Left cardiac atrium (tissue), 4 donors: ENCODE results near the gene SGCA. TPM values are rescaled to one million over a fixed set of nuclear protein-coding genes. Genes with fewer than 3 reads are reported as not detected.

ENCODE experiments used
- ATAC-seq, 2 donors: fragments of 200-7000 bp; cut with Tn5 transposase; one replicate each; pipeline ENCODE4 v1.9.1; 2020; ENCODE audit warnings: mild to moderate bottlenecking in 2 of 2, moderate library complexity in 2 of 2
- DNase-seq: peaks from one replicate; pipeline ENCODE4 v3.0.0-alpha.2; 2020
- intact Hi-C, 2 donors: fragments of 100-400 bp; cut with DNase I; formaldehyde crosslinking; loops; one replicate each; pipeline versions ENCODE4 v1.14.1 to v1.15.1; 2022 to 2023
- total RNA-seq, 2 donors: library from RNA; stranded (reverse); fragmentation: NEBNext Ultra II Directional; extraction: Animal tissue kit (Norgen Biotek cat#: 25700); gene quantifications; one replicate each; pipeline ENCODE4 v1.2.1, GENCODE V29; 2021
- donor health status: DM: no; HTN: yes; CAD: no.
- donor health status: DM: no; HTN: yes; CAD: no; lungs with severe emphysema.
- donor health status: DM: yes; HTN: yes; CAD: no.
- donor health status: Dilated cardiomyopathy.

SGCA gene
- total RNA-seq, 2 donors from 2014 or later: 96.3 to 131 TPM

DNA sequence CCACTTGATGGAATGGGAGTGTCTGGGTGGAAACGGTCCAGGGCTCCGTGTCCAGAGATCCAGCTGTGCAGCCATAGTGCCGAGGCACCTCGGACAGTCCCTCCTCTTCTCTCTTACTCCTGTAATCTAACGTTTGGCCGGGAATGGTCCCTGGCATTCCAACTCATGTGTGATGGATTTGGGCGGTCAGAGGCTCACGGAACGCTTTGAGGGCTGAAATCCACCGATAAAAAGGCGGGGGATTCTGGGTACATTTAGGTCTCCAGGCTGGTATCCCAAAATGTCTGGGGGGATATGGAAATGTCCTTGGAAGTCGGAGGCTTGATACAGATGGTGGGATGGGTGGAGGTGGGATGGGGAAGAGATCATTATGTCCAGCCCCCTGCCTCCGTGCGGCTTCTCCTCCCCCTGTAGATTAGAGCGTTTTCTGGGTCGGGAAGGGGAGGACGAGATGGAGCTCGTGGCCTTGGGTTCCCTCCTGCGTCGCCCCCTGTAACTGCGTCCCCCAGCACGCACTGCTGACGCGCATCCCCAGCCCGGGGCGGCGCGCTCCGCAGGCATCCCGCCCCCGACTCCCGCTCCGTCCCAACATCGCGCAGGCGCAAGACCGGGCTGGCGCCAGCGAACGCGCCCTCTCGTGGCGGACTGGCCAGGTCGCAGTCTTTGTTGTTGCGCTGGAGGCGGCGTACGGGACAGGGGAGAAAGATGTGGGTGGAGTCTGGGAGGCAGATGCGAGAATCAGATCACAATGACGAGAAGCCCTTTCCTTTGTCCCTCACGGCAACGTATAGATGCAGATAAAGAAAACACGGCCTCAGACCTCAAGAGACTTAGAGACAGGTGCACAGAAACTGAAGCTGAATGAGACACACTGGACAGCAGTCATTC, 4.5 kb upstream of the SGCA start:
- ATAC-seq: peak; percentile 91 to 92
- DNase-seq: peak; percentile 91
- intact Hi-C loops: loop anchor here in 1 of 2 donors (10.0 kb wide), 1 partner anchor 46 kb away; no protein-coding TSS in a partner anchor

DNA sequence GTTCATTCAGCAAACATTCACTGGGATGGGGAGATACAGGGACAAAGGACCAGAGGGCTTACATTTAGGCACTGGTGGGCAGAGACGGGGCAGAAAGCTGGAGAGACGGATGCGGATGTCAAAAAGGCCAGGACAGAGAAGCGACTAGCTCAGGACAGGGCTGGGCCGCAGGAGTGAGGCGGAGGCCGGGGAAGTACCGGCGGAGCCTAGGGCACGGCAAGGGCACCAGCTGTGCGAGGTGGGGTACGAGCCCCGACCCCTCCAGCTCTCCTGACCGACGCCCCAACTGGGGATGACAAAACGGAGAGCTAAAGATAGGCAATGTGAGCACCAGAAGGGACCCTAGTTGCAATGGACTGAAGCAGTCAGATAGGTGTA, 3.9 kb upstream of the SGCA start:
- DNase-seq (no peak), ATAC-seq (no peak)
- intact Hi-C loops: loop anchor here in 1 of 2 donors (10.0 kb wide), 1 partner anchor 47 kb away; no protein-coding TSS in a partner anchor

DNA sequence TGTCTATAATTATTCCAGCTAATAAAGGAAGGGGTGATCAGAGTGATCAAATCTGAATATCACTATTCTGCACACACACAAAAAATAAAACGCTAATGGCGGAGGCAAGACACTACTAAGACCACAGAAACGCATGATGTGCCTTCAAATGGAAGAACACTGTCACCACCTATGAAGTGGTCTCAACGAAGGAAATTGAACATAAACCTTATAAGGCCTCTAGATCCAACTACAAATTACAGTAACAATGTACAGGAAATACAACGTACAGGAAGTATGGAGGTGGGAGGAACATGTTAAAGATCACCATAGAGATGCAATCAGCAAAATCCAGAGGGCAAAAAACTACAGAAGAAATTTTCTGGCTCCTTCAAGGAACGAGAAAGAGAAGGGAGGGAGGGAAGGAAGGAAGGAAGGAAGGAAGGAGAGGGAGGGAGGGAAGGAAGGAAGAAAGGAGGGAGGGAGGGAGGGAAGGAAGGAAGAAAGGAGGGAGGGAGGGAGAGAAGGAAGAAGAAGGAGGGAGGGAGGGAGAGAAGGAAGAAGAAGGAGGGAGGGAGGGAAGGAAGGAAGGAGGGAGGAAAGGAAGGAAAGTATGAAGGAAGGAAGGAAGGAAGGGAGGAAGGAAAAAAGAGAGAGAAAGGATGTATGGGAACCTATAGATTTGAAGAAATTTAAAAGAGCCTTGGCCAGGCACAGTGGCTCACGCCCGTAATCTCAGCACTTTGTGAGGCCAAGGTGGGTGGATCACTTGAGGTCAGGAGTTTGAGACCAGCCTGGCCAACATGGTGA, 3.1 kb upstream of the SGCA start:
- intact Hi-C loops: loop anchor here in 1 of 2 donors (10.0 kb wide), 1 partner anchor 48 kb away; no protein-coding TSS in a partner anchor
- DNase-seq (no peak), ATAC-seq (no peak)

DNA sequence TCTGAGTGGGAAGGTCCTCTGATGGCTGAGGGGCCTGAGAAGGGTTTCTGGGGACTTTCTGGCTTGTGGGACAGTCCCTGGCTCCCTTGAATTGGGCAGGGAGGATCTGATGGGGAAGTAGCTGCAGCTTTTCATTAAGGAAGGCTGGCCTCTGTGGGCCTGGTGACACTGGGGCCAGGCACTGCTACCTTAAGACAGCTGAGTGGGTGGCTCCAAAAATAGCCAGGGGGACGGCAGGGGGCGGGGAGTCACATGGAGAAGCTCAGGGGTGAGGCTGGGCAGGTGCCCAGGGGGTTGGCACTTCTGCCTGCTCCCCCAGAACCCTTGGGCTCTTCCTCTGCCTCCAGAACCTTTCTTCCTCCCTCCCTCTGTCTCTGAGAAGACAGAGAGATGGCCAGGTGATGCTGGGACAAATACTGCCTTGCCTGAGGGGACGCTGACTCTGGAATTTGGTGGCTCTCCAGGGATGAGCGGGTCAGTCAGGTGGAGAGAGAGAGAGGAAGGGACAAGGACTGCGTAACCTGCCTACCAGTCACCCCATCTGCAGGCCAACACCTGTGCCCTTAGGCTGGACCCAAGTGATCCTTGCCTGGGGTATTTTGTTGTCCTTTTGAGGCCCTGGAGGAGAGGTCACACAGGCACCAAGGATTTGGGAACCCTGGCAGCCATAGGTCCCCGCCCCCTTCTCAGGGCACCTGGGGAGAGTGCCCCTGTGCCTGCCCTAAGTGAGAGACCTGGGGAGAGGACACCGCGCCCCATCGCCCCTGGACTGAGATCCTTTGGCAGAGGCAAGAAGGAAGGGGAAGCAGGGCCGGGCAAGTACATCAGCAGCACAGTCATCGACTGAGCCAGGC, 1.7 kb upstream of the SGCA start:
- DNase-seq: no peak
- intact Hi-C loops: loop anchor here in 1 of 2 donors (10.0 kb wide), 1 partner anchor 49 kb away; no protein-coding TSS in a partner anchor

DNA sequence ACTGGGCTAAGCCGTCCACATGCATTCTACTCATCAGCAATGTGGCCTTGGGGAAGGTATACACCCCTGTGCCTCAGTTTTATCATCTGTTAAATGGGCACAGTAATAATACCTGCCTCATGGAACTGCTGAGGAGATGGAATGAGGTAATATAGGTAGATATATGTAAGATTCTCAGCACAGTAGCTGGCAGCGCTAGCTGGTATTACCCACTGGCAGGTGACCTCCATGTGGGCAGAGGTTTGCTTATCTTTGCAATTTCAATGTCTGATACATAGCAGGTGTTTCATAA, 1.2 kb upstream of the SGCA start:
- intact Hi-C loops: loop anchor here in 1 of 2 donors (10.0 kb wide), 1 partner anchor 50 kb away; no protein-coding TSS in a partner anchor
- ATAC-seq (no peak), DNase-seq (no peak)

More for the DNA sequence above, 1.7 kb upstream of the SGCA start:
- ATAC-seq: no peak

DNA sequence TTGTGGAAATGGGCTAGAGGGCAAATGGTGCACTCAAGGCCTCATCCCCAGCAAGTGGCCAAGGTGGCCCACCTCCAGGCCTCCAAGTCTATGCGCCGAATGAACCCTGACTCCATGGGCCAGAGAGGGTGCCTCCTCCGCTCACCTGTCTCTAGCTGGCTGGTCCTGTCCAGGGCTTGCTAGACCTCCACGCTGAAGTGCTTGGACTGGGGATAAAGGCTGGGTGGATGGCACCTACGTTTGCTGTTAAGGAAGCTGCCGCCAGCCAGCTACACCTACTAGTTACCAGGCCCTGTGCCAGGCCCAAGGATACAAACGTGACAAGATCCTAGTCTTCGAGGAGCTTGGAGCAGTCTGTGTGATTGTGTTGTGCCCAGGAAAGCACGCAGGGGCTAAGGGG, 739 bp upstream of the SGCA start:
- no peak for DNase-seq
- no peak for ATAC-seq
- intact Hi-C loops: loop anchor here in 1 of 2 donors (10.0 kb wide), 1 partner anchor 50 kb away; no protein-coding TSS in a partner anchor

DNA sequence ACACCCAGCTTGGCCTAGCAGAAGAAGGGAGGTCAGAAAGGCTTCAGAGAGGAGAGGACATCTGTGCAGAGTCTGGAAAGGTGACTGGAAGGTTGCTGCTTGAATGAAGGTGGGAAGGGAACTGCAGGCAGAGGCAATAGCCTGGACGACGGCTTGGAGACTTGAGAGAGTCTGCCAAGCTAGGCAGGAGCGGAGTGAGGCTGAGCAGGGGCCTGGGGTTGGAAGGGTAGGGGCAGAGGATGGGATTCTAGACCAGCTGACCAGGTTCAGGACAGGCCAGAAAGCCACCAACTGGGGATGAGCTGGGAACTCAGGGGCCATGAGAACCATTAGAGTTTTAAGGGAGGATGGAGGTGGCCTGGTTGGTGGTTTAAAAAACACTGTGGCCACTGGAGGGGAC, 339 bp upstream of the SGCA start:
- no peak for ATAC-seq

DNA sequence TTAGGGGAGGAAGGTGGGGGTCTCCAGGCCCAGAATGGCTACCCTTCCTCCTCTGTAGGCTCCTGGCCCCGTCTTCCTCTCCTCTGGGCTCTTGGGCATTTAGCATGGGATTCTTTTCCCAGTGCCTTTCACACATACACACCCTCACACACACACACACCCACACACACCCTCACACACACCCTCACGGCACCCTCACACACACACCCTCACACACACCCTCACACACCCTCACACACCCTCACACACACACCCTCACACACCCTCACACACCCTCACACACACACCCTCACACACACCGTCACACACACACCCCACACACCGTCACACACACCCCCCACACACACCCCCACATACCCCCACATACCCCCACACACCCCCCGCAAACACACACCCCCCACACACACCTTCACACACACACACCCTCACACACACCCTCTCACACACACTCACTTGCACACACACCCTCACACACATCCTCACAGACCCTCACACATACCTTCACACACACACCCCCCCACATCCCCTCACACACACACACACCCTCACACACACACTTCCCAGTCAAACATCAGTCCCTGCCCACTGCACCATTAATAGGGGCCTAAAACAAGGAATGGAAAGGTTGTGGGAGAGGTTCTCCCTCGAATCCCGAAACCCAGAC, 845 bp downstream of the SGCA start:
- intact Hi-C loops: loop anchor here in 1 of 2 donors (10.0 kb wide), 1 partner anchor 52 kb away; no protein-coding TSS in a partner anchor
- ATAC-seq (no peak), DNase-seq (no peak)

More for the DNA sequence above, 339 bp upstream of the SGCA start:
- no peak for DNase-seq
- intact Hi-C loops: loop anchor here in 1 of 2 donors (10.0 kb wide), 1 partner anchor 51 kb away; no protein-coding TSS in a partner anchor

DNA sequence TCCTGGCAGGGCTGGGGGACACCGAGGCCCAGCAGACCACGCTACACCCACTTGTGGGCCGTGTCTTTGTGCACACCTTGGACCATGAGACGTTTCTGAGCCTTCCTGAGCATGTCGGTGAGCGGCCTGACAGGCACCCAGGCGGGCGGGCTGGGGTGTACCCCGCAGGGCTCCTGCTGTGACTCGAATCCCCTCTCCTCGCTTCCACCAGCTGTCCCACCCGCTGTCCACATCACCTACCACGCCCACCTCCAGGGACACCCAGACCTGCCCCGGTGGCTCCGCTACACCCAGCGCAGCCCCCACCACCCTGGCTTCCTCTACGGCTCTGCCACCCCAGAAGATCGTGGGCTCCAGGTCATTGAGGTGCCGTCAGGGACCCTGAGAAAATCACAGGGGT, 1.6 kb downstream of the SGCA start:
- intact Hi-C loops: loop anchor here in 1 of 2 donors (10.0 kb wide), 1 partner anchor 53 kb away; no protein-coding TSS in a partner anchor
- DNase-seq (no peak), ATAC-seq (no peak)

DNA sequence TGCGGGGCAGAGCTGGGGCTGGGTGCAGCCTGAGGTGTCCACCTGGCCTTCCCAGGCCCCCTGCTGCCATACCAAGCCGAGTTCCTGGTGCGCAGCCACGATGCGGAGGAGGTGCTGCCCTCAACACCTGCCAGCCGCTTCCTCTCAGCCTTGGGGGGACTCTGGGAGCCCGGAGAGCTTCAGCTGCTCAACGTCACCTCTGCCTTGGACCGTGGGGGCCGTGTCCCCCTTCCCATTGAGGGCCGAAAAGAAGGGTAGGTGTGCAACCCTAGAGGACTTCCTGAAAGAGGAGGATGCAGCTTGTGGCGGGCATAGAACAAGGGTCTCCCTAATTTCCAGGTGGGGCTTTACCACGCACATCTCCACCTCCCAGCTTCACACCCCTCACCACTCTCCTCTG, 2.5 kb downstream of the SGCA start:
- ATAC-seq (no peak), DNase-seq (no peak)
- intact Hi-C loops: loop anchor here in 1 of 2 donors (10.0 kb wide), 1 partner anchor 54 kb away; no protein-coding TSS in a partner anchor

DNA sequence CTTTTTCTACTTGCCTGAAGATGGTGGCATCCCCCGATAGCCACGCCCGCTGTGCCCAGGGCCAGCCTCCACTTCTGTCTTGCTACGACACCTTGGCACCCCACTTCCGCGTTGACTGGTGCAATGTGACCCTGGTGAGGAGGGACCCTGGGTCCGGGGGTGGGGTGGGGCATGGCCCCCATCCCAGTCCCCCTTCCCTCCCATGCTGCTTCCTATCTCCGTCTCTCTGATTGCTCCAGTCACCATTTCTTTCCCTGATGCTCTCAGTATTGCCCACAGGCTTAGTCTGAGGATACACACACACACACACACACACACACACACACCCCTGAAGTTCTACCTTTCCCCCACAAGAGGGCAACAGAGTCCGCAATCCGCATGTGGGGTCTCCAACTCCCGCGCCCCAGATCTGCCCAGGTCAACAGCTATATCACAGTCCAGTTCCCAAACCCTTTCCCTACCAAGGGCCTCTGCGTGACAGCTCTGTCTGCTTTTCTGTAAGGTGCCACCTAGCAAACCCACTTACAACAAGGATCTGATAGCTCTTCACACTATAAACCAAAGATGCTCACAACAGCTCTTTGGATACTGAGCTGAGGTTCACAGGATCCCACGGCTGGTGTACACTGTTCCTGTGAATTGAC, 3.4 kb downstream of the SGCA start:
- ATAC-seq (peak in 1 of 2 donors; percentile 9), DNase-seq (no peak)
- intact Hi-C loops: loop anchor here in 1 of 2 donors (10.0 kb wide), 1 partner anchor 54 kb away; no protein-coding TSS in a partner anchor

DNA sequence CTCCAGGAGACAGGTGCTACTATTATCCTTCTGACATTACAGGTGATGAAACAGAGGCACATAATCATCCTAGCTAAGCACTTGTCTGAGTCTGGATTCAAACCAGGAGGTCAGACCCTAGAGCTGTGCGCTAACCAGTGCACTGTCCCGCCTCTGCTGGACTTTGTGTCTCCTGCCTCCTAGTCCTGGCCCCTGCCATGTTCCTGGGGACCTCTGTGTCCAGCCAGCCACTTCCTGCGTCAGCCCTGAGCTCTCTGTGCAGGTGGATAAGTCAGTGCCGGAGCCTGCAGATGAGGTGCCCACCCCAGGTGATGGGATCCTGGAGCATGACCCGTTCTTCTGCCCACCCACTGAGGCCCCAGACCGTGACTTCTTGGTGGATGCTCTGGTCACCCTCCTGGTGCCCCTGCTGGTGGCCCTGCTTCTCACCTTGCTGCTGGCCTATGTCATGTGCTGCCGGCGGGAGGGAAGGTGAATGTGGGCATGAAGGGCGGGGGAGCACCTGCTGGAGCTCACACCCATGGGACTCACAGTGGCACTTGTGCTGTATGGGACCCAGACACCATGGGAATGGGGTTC, 4.2 kb downstream of the SGCA start:
- intact Hi-C loops: loop anchor here (10.0 kb wide), 1 partner anchor 55 kb away; no protein-coding TSS in a partner anchor
- DNase-seq (no peak), ATAC-seq (no peak)

DNA sequence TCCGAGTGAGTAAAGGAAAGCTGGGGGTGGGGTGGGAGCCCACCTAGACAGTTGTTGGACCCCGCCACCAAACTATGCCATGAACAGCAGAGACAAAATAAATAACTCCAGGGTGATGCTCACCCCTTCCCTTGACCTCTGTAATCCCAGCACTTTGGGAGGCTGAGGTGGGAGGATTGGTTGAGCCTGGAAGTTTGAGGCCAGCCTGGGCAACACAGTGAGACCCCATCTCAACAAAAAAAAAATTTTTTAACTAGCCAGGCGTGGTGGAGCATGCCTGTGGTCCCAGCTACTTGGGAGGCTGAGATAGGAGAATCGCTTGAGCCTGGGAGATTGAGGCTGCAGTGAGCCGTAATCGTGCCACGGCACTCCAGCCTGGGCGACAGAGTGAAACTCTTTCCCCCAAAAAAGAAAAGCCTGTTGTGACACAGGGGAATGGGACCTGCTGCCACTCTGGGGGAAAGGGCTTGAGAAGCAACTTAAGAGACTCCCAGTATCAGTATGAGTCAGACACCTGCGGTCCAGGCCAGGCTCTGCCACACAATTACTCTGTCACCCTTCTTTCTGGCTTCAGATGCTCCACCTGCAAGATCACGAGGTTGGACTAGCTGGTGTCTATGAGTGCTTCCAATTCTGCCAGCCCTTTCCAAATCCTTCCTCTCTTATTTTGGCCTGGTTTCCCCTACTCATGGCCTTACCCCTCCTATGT, 5.0 kb downstream of the SGCA start:
- peak in 1 of 2 donors; percentile 4 for ATAC-seq
- intact Hi-C loops: loop anchor here in 1 of 2 donors (10.0 kb wide), 1 partner anchor 56 kb away; no protein-coding TSS in a partner anchor
- no peak for DNase-seq

DNA sequence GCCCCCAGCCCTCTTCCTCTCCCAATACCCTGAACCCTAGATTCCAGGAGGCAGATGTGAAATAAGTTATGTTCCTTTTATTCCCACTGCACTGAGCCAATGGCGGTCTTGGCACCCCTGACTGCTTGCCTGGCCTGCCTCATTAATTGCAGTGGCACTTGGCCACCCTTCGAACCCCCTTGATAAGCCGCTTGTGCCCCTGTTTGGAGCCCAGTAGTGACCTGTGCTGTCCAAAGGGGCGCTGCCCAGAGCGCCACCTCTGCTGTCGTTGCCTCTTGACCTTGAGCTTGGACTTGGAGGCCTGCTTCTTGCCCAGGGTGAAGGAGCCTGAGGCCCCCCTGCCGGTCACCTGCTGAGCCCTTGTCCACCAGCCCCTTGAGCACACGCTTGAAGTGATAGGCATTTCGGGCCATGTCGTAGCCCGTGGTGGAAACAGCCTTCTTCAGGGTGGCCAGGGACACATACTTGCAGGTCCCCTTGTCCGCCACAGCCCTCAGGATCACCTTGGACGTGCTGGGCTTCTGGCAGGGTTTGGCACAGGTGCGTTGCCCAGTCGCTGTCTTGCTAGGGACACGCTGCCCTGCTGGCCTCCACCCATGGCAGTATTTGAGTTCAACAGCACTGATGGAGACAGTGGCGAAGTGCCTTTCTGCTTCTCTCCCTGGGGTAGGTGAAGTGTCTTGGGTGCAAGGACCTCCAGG, 5.7 kb downstream of the SGCA start:
- DNase-seq: no peak
- intact Hi-C loops: loop anchor here in 1 of 2 donors (10.0 kb wide), 1 partner anchor 57 kb away; no protein-coding TSS in a partner anchor
- ATAC-seq: no peak

DNA sequence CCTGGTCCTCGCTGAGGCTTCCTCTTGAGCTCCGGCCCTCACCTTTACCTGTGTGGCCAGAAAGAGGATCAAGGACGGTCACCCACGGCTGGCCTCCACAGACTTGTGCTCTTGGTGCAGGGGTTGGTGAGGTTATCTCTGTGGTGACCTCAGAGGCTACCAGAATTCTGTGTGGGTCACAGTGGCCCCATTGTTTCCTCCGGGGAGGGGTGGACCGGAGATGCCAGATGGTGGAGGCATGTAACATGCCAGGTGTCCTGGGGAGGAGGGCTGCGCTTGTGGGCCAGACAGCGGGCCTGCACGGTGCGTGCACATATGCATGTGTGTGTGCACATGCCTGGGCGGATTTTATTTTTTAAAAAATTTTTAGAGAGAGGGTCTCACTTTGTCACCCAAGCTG, 6.3 kb downstream of the SGCA start:
- intact Hi-C loops: loop anchor here in 1 of 2 donors (10.0 kb wide), 1 partner anchor 57 kb away; no protein-coding TSS in a partner anchor
- DNase-seq (no peak), ATAC-seq (no peak)

DNA sequence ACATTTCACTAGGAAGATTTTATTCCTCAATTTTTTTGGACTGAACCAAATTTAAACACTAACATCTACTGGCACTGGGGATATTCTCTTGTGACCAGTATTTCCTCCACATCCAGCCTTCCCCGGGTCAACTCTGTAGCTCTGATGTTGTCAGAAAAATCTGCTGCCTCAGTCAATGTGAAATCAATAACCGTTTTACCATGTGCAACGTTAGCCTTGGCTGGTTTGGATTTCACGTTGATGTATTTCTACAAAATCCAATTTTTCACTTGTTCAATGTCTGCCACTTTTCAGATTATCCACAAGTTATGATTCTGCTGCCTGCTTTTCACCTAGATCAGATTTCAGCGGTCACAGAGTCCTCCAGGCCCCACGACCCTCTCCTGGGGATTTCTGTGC, 7.1 kb downstream of the SGCA start:
- ATAC-seq (no peak), DNase-seq (no peak)
- intact Hi-C loops: loop anchor here in 1 of 2 donors (10.0 kb wide), 1 partner anchor 58 kb away; no protein-coding TSS in a partner anchor
